HEK293 (cell line): Measurements from ENCODE around the gene TRAP1.

Experiments
- CTCF ChIA-PET: fragments of 350-600 bp; formaldehyde crosslinking; extraction: SDS; loops from one replicate; lab custom pipeline; 2021; ENCODE audit warnings: antibody characterized with exemption; lab: Yijun Ruan, JAX
- POLR2A ChIA-PET: fragments of 300-600 bp; formaldehyde crosslinking; extraction: SDS; loops from one replicate; lab custom pipeline; 2020; ENCODE audit warnings: antibody characterized with exemption, inconsistent platforms; lab: Yijun Ruan, JAX
- H3K27ac ChIP-seq: fragments of 200-500 bp; sonication (Bioruptor generic); 2 replicates; pipeline ENCODE4 v1.5.1; 2014; ENCODE audit warnings: low read depth, low read length, control low read depth, inconsistent platforms; ENCODE audit errors: extremely low read depth
- H3K36me3 ChIP-seq, 2 experiments: fragments of 200-500 bp in 1 of 2; sonication (Bioruptor generic) in 1 of 2; 1 replicate in 1 of 2; 2 replicates in 1 of 2; pipeline ENCODE4 v1.5.1; 2014 to 2017; ENCODE audit warnings: inconsistent platforms in 2 of 2, low read length in 2 of 2; ENCODE audit not compliant: control insufficient read depth in 2 of 2, insufficient read depth in 1 of 2
- H3K4me1 ChIP-seq: fragments of 200-500 bp; sonication (Bioruptor generic); 2 replicates; pipeline ENCODE4 v1.5.1; 2014; ENCODE audit warnings: mild to moderate bottlenecking, low read length, inconsistent platforms; ENCODE audit not compliant: control insufficient read depth, insufficient read depth
- H3K4me3 ChIP-seq: 2 replicates; pipeline ENCODE4 v1.5.1; 2011; ENCODE audit warnings: low read depth, mild to moderate bottlenecking, control low read depth, low read length, moderate library complexity
- H3K9me3 ChIP-seq: fragments of 200-500 bp; sonication (Bioruptor generic); 2 replicates; pipeline ENCODE4 v1.5.1; 2014; ENCODE audit warnings: low read depth, low read length, inconsistent platforms; ENCODE audit not compliant: control insufficient read depth, insufficient read depth
- GLIS1 ChIP-seq: fragments of 450-650 bp; formaldehyde crosslinking; IDR thresholded peaks from 2 replicates; pipeline ENCODE4 v1.5.1; 2016; ENCODE audit warnings: missing biosample characterization, missing genetic modification characterization
- HOXA7 ChIP-seq: sonication (generic); formaldehyde crosslinking; IDR thresholded peaks from 2 replicates; pipeline ENCODE4 v1.8.1; 2022; ENCODE audit warnings: missing genetic modification reagents, borderline replicate concordance
- MZF1 ChIP-seq: fragments of 450-650 bp; formaldehyde crosslinking; IDR thresholded peaks from 2 replicates; pipeline ENCODE4 v1.5.1; 2017; ENCODE audit warnings: missing biosample characterization, missing genetic modification characterization, borderline replicate concordance
- OSR2 ChIP-seq: fragments of 450-650 bp; formaldehyde crosslinking; IDR thresholded peaks from 2 replicates; pipeline ENCODE4 v1.5.1; 2016; ENCODE audit warnings: missing biosample characterization, missing genetic modification characterization
- SCRT1 ChIP-seq: fragments of 450-650 bp; formaldehyde crosslinking; IDR thresholded peaks from 2 replicates; pipeline ENCODE4 v1.5.1; 2016; ENCODE audit warnings: missing biosample characterization, missing genetic modification characterization, borderline replicate concordance
- SP7 ChIP-seq: fragments of 450-650 bp; formaldehyde crosslinking; IDR thresholded peaks from 2 replicates; pipeline ENCODE4 v1.5.1; 2016; ENCODE audit warnings: missing biosample characterization, missing genetic modification characterization
- TSHZ1 ChIP-seq: fragments of 450-650 bp; formaldehyde crosslinking; IDR thresholded peaks from 2 replicates; pipeline ENCODE4 v1.5.1; 2016; ENCODE audit warnings: missing biosample characterization, missing genetic modification characterization, borderline replicate concordance
- ZBTB17 ChIP-seq: fragments of 450-650 bp; formaldehyde crosslinking; IDR thresholded peaks from 2 replicates; pipeline ENCODE4 v1.5.1; 2016; ENCODE audit warnings: missing biosample characterization, missing genetic modification characterization
- ZBTB21 ChIP-seq: fragments of 450-650 bp; formaldehyde crosslinking; IDR thresholded peaks from 2 replicates; pipeline ENCODE4 v1.5.1; 2017; ENCODE audit warnings: missing biosample characterization, missing genetic modification characterization
- ZBTB48 ChIP-seq: fragments of 450-650 bp; formaldehyde crosslinking; IDR thresholded peaks from 2 replicates; pipeline ENCODE4 v1.5.1; 2016; ENCODE audit warnings: missing biosample characterization, missing genetic modification characterization
- ZFP69B ChIP-seq: fragments of 450-650 bp; formaldehyde crosslinking; IDR thresholded peaks from 2 replicates; pipeline ENCODE4 v1.5.1; 2016; ENCODE audit warnings: missing biosample characterization, missing genetic modification characterization
- ZNF16 ChIP-seq: fragments of 450-650 bp; formaldehyde crosslinking; IDR thresholded peaks from 2 replicates; pipeline ENCODE4 v1.5.1; 2016; ENCODE audit warnings: low read depth, missing biosample characterization, missing genetic modification characterization
- ZNF175 ChIP-seq: fragments of 450-650 bp; formaldehyde crosslinking; IDR thresholded peaks from 2 replicates; pipeline ENCODE4 v1.5.1; 2016; ENCODE audit warnings: missing biosample characterization, missing genetic modification characterization
- ZNF184 ChIP-seq: fragments of 450-650 bp; IDR thresholded peaks from 2 replicates; pipeline ENCODE4 v1.5.1; 2018; ENCODE audit warnings: missing biosample characterization, mild to moderate bottlenecking, missing genetic modification characterization
- ZNF221 ChIP-seq: fragments of 450-650 bp; formaldehyde crosslinking; IDR thresholded peaks from 2 replicates; pipeline ENCODE4 v1.5.1; 2017; ENCODE audit warnings: missing biosample characterization, missing genetic modification characterization, borderline replicate concordance
- ZNF335 ChIP-seq: fragments of 450-650 bp; formaldehyde crosslinking; conservative IDR thresholded peaks from 2 replicates; pipeline ENCODE4 v1.5.1; 2016; ENCODE audit warnings: missing biosample characterization, missing genetic modification characterization
- ZNF394 ChIP-seq: fragments of 450-650 bp; formaldehyde crosslinking; IDR thresholded peaks from 2 replicates; pipeline ENCODE4 v1.5.1; 2016; ENCODE audit warnings: missing biosample characterization, missing genetic modification characterization, mild to moderate bottlenecking, moderate library complexity, borderline replicate concordance
- ZNF398 ChIP-seq: fragments of 450-650 bp; formaldehyde crosslinking; IDR thresholded peaks from 2 replicates; pipeline ENCODE4 v1.5.1; 2017; ENCODE audit warnings: missing biosample characterization, missing genetic modification characterization
- ZNF596 ChIP-seq: fragments of 450-650 bp; IDR thresholded peaks from 2 replicates; pipeline ENCODE4 v1.5.0; 2018; ENCODE audit warnings: missing biosample characterization, mild to moderate bottlenecking, missing genetic modification characterization, moderate library complexity
- ZNF658 ChIP-seq: fragments of 450-650 bp; formaldehyde crosslinking; IDR thresholded peaks from 2 replicates; pipeline ENCODE4; 2016; ENCODE audit warnings: missing biosample characterization, missing genetic modification characterization
- ZNF792 ChIP-seq: fragments of 450-650 bp; formaldehyde crosslinking; IDR thresholded peaks from 2 replicates; pipeline ENCODE4 v1.5.1; 2016; ENCODE audit warnings: missing biosample characterization, missing genetic modification characterization
- ZNF830 ChIP-seq: fragments of 450-650 bp; IDR thresholded peaks from 2 replicates; pipeline ENCODE4 v1.5.0; 2018; ENCODE audit warnings: missing biosample characterization, missing genetic modification characterization, low read depth, mild to moderate bottlenecking, moderate library complexity
- ZSCAN4 ChIP-seq: fragments of 450-650 bp; formaldehyde crosslinking; IDR thresholded peaks from 2 replicates; pipeline ENCODE4 v1.5.1; 2017; ENCODE audit warnings: missing biosample characterization, missing genetic modification characterization
- TF ChIP-seq, protein P1 (sequence below): fragments of 450-650 bp; formaldehyde crosslinking; conservative IDR thresholded peaks from 2 replicates; pipeline ENCODE4 v1.5.1; 2016; ENCODE audit warnings: low read depth, missing biosample characterization, missing genetic modification characterization

Gene TRAP1

DNA sequence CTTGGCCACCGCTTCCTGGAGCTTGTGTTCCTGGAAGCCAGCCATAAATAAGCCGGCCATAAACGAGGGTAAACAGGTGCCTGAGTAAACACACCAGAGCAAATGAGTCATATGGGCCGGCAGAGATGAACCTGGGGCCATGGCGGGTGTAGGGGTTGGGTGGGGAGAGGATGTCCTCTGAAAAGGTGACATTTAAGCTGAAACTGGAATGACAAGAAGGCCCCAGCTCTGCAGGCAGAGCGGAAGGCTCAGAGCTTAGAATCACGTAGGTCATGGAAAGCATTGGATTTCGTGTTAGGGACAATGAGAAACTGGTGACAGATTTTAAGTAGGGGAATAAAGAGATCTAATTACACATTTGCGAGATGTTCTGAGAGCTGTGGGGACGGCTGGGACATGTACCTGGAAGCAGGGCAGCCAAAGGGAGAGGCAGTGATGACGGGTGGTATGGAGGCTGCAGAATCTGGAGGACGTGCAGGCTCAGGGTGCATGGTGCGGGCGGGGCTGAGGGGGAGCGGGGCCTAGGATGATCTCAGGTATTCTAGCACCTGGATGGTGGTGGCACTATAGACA lies 70.9 kb downstream of the TRAP1 start:
- Histone ChIP-seq H3K36me3 (peaks cover 0 to 13% of the 10 kb centered on the region in 2 experiments; a peak in 2 of 3 replicates), H3K4me1 (peaks cover 13% of the 10 kb centered on the region), H3K4me3 (no peak overlapping the region), H3K9me3 (no peaks in the 10 kb centered on the region), H3K27ac (peak overlapping the region; percentile 44; the same call in 1 of the 2 replicates)
- POLR2A ChIA-PET, result interaction anchor here (0.6 to 0.7 kb wide), 2 partner anchors 78 to 1502 kb away, joined by 7 to 9 read pairs; no protein-coding TSS in a partner anchor
- CTCF ChIA-PET, result interaction anchor here (1.1 to 1.2 kb wide), 3 partner anchors 8 to 119 kb away, joined by 3 to 6 read pairs (median 4); no protein-coding TSS in a partner anchor
- TF ChIP-seq ZNF830 (tag by site-specific recombination) (no peak), ZNF658 (no peak), ZBTB17 (tag by site-specific recombination) (peak; percentile 41), ZNF184 (tag by site-specific recombination) (peak; percentile 44; the same call in 1 of the 2 replicates), ZNF394 (tag by site-specific recombination) (no peak), ZNF221 (no peak), HOXA7 (CRISPR knock-in tag) (no peak), GLIS1 (peak; percentile 12; the same call in 1 of the 2 replicates), SP7 (tag by site-specific recombination) (peak; percentile 76), TSHZ1 (tag by site-specific recombination) (0 out of 2 replicates have a peak, but pooled peaks have one; percentile 8), ZNF792 (peak; percentile 96), OSR2 (tag by site-specific recombination) (peak; percentile 73), ZNF398 (tag by site-specific recombination) (0 out of 2 replicates have a peak, but pooled peaks have one; percentile 20), ZBTB21 (tag by site-specific recombination) (no peak), ZNF596 (no peak), ZSCAN4 (no peak), ZBTB48 (tag by site-specific recombination) (peak; percentile 57; the same call in 1 of the 2 replicates), ZFP69B (tag by site-specific recombination) (0 out of 2 replicates have a peak, but pooled peaks have one; percentile 40), ZNF16 (tag by site-specific recombination) (no peak), MZF1 (tag by site-specific recombination) (no peak), ZNF175 (no peak), ZNF335 (peak; percentile 57; the same call in 1 of the 2 replicates), SCRT1 (peak; percentile 87)
- TF ChIP-seq, protein P1, sequence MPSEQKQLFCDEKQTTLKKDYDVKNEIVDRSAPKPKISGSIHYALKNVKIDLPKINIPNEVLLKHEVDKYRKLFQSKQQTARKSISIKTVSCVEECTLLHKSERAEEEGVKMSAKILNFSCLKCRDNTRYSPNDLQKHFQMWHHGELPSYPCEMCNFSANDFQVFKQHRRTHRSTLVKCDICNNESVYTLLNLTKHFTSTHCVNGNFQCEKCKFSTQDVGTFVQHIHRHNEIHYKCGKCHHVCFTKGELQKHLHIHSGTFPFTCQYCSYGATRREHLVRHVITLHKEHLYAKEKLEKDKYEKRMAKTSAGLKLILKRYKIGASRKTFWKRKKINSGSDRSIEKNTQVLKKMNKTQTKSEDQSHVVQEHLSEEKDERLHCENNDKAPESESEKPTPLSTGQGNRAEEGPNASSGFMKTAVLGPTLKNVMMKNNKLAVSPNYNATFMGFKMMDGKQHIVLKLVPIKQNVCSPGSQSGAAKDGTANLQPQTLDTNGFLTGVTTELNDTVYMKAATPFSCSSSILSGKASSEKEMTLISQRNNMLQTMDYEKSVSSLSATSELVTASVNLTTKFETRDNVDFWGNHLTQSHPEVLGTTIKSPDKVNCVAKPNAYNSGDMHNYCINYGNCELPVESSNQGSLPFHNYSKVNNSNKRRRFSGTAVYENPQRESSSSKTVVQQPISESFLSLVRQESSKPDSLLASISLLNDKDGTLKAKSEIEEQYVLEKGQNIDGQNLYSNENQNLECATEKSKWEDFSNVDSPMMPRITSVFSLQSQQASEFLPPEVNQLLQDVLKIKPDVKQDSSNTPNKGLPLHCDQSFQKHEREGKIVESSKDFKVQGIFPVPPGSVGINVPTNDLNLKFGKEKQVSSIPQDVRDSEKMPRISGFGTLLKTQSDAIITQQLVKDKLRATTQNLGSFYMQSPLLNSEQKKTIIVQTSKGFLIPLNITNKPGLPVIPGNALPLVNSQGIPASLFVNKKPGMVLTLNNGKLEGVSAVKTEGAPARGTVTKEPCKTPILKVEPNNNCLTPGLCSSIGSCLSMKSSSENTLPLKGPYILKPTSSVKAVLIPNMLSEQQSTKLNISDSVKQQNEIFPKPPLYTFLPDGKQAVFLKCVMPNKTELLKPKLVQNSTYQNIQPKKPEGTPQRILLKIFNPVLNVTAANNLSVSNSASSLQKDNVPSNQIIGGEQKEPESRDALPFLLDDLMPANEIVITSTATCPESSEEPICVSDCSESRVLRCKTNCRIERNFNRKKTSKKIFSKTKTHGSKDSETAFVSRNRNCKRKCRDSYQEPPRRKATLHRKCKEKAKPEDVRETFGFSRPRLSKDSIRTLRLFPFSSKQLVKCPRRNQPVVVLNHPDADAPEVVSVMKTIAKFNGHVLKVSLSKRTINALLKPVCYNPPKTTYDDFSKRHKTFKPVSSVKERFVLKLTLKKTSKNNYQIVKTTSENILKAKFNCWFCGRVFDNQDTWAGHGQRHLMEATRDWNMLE (tag by site-specific recombination), result no peak
